DND-41 (cell line): ENCODE measurements around the gene GAGE12D.
"Not testable (repeated sequence)": the region's sequence is repeated elsewhere in the genome, so short reads cannot be mapped to it uniquely, and the experiment has no call there.

Experiments used
- ATAC-seq: fragments of 200-7000 bp; cut with Tn5 transposase; 3 replicates; pipeline ENCODE4 v1.9.1; 2021; ENCODE audit warnings: low read depth; ENCODE audit not compliant: insufficient read depth
- DNase-seq: peaks from one replicate; pipeline ENCODE4 v3.0.0-alpha.2; 2020
- H2AFZ ChIP-seq: 2 replicates; pipeline ENCODE4 v1.6.0; 2012; ENCODE audit warnings: low read depth, low read length
- H3K27ac ChIP-seq: 2 replicates; pipeline ENCODE4 v1.5.1; 2012; ENCODE audit warnings: low read length, inconsistent platforms
- H3K27me3 ChIP-seq: fragments of 200-600 bp; sonication (generic); 2 replicates; pipeline ENCODE4 v1.6.0; 2012; ENCODE audit warnings: low read length, mild to moderate bottlenecking, inconsistent platforms; ENCODE audit not compliant: insufficient read depth, poor library complexity
- H3K36me3 ChIP-seq: 2 replicates; pipeline ENCODE4 v1.5.1; 2012; ENCODE audit warnings: low read length, inconsistent platforms; ENCODE audit not compliant: insufficient read depth
- H3K4me1 ChIP-seq: 2 replicates; pipeline ENCODE4 v1.5.1; 2012; ENCODE audit warnings: mild to moderate bottlenecking, low read length; ENCODE audit not compliant: insufficient read depth
- H3K4me2 ChIP-seq: 2 replicates; pipeline ENCODE4 v1.6.0; 2012; ENCODE audit warnings: mild to moderate bottlenecking, moderate library complexity, low read length, inconsistent platforms; ENCODE audit not compliant: insufficient read depth
- H3K4me3 ChIP-seq, 2 experiments: fragments of 200-600 bp in 1 of 2; shearing (Covaris generic) in 1 of 2; 2 replicates each; pipeline ENCODE4 v1.5.1; 2012 to 2016; ENCODE audit warnings: inconsistent platforms in 2 of 2, low read length in 2 of 2, mild to moderate bottlenecking in 2 of 2, low read depth in 1 of 2, moderate library complexity in 1 of 2
- H3K79me2 ChIP-seq: 2 replicates; pipeline ENCODE4 v1.6.0; 2012; ENCODE audit warnings: low read length, inconsistent platforms; ENCODE audit not compliant: insufficient read depth
- H3K9ac ChIP-seq: 2 replicates; pipeline ENCODE4 v1.6.0; 2012; ENCODE audit warnings: low read depth, mild to moderate bottlenecking, inconsistent platforms, low read length, moderate library complexity
- H3K9me3 ChIP-seq: 2 replicates; pipeline ENCODE4 v1.5.1; 2012; ENCODE audit warnings: low read length, moderate library complexity, mild to moderate bottlenecking, inconsistent platforms; ENCODE audit not compliant: insufficient read depth, severe bottlenecking
- H4K20me1 ChIP-seq: 2 replicates; pipeline ENCODE4 v1.6.0; 2012; ENCODE audit warnings: low read length; ENCODE audit not compliant: insufficient read depth

GAGE12D gene

GRCh38 chrX:49589196-49589595 is 47.7 kb downstream of the GAGE12D start, which contains the start of gene GAGE2A:
GAGE2A (plus strand) TSS chrX:49589496; CDS start chrX:49590651, 1,155 bp downstream.
- not testable (repeated sequence) for H4K20me1 ChIP-seq, ATAC-seq, H3K79me2 ChIP-seq, H3K36me3 ChIP-seq, H2AFZ ChIP-seq, H3K9ac ChIP-seq, H3K4me1 ChIP-seq, DNase-seq, H3K4me2 ChIP-seq, H3K9me3 ChIP-seq, H3K4me3 ChIP-seq, H3K27me3 ChIP-seq, H3K27ac ChIP-seq

GRCh38 chrX:49589769-49590478 is 48.4 kb downstream of the GAGE12D start:
- not testable (repeated sequence) for H3K36me3 ChIP-seq, DNase-seq, H3K9ac ChIP-seq, H3K4me1 ChIP-seq, H3K27ac ChIP-seq, H4K20me1 ChIP-seq, H3K4me2 ChIP-seq, H3K4me3 ChIP-seq, ATAC-seq, H3K27me3 ChIP-seq, H3K9me3 ChIP-seq, H2AFZ ChIP-seq, H3K79me2 ChIP-seq

- not testable (repeated sequence) for H3K36me3 ChIP-seq, ATAC-seq, H3K4me2 ChIP-seq, H3K79me2 ChIP-seq, H3K27me3 ChIP-seq, H3K4me3 ChIP-seq, H3K9me3 ChIP-seq, DNase-seq, H3K9ac ChIP-seq, H4K20me1 ChIP-seq, H2AFZ ChIP-seq, H3K4me1 ChIP-seq, H3K27ac ChIP-seq
Observed at GRCh38 chrX:49590488-49590887, 49.0 kb downstream of the GAGE12D start.
